Loucy (cell line): Measurements from ENCODE around the gene M1AP.

Experiments
- H2AFZ ChIP-seq: fragments of 200-600 bp; sonication (generic); 2 replicates; pipeline ENCODE4 v1.6.0; 2016; ENCODE audit warnings: antibody characterized with exemption, mild to moderate bottlenecking, low read length, moderate library complexity
- H3F3A ChIP-seq: fragments of 200-600 bp; 2 replicates; pipeline ENCODE4 v1.6.0; 2016; ENCODE audit warnings: antibody characterized with exemption, low read depth, mild to moderate bottlenecking
- H3K27me3 ChIP-seq: fragments of 200-600 bp; sonication (generic); 2 replicates; pipeline ENCODE4 v1.6.1; 2014; ENCODE audit warnings: low read length, mild to moderate bottlenecking; ENCODE audit not compliant: insufficient read depth, poor library complexity, severe bottlenecking
- H3K36me3 ChIP-seq: fragments of 200-600 bp; sonication (generic); 2 replicates; pipeline ENCODE4 v1.6.1; 2016; ENCODE audit warnings: low read length; ENCODE audit not compliant: insufficient read depth
- H3K4me1 ChIP-seq: fragments of 200-600 bp; sonication (generic); 2 replicates; pipeline ENCODE4 v1.5.1; 2014; ENCODE audit warnings: low read length, mild to moderate bottlenecking; ENCODE audit not compliant: insufficient read depth, poor library complexity, severe bottlenecking
- H3K4me2 ChIP-seq: fragments of 200-600 bp; sonication (generic); 2 replicates; pipeline ENCODE4 v1.6.0; 2014; ENCODE audit warnings: antibody characterized with exemption, low read length, low read depth, mild to moderate bottlenecking; ENCODE audit not compliant: poor library complexity, severe bottlenecking
- H3K4me3 ChIP-seq: fragments of 200-600 bp; sonication (generic); 2 replicates; pipeline ENCODE4 v1.5.1; 2014; ENCODE audit warnings: low read length, mild to moderate bottlenecking, mixed read lengths; ENCODE audit not compliant: poor library complexity, severe bottlenecking
- H3K79me2 ChIP-seq: fragments of 200-600 bp; sonication (generic); 2 replicates; pipeline ENCODE4 v1.6.1; 2014; ENCODE audit warnings: low read length; ENCODE audit not compliant: insufficient read depth
- H3K9ac ChIP-seq: fragments of 200-600 bp; sonication (generic); 2 replicates; pipeline ENCODE4 v1.6.0; 2014; ENCODE audit warnings: mild to moderate bottlenecking, low read depth, low read length, moderate library complexity; ENCODE audit not compliant: poor library complexity, severe bottlenecking
- H3K9me2 ChIP-seq: fragments of 200-600 bp; sonication (generic); replicated peaks from 2 replicates; pipeline ENCODE4 v1.6.1; 2016; ENCODE audit warnings: low read depth, low read length, mixed read lengths
- H3K9me3 ChIP-seq: fragments of 200-600 bp; sonication (generic); 2 replicates; pipeline ENCODE4 v1.6.1; 2014; ENCODE audit warnings: mild to moderate bottlenecking, antibody characterized with exemption, low read length, low read depth; ENCODE audit not compliant: insufficient read depth
- H4K20me1 ChIP-seq: fragments of 200-600 bp; sonication (generic); 2 replicates; pipeline ENCODE4 v1.6.0; 2014; ENCODE audit warnings: antibody characterized with exemption, low read length, mild to moderate bottlenecking; ENCODE audit not compliant: insufficient read depth, poor library complexity, severe bottlenecking
- EZH2phosphoT487 ChIP-seq: fragments of 200-600 bp; IDR thresholded peaks from 2 replicates; pipeline ENCODE4 v1.6.1; 2018; ENCODE audit warnings: antibody characterized with exemption, mild to moderate bottlenecking, moderate library complexity, borderline replicate concordance
- TF ChIP-seq, protein P1 (sequence below): fragments of 200-600 bp; sonication (generic); conservative IDR thresholded peaks from 2 replicates; pipeline ENCODE4 v1.5.1; 2014; ENCODE audit warnings: mild to moderate bottlenecking, antibody characterized with exemption, low read length

M1AP gene

GRCh38 chr2:74532222-74532621, 115.9 kb downstream of the M1AP start:
- peak overlapping the region; percentile 93 for H3K9ac ChIP-seq
- peak overlapping the region; percentile 100 for H3K4me3 ChIP-seq
- no peak overlapping the region for H2AFZ ChIP-seq
- no peaks in the 10 kb centered on the region for H3K9me2 ChIP-seq
- H3K9me3 ChIP-seq: no peaks in the 10 kb centered on the region
- peaks cover 22% of the 10 kb centered on the region for H4K20me1 ChIP-seq
- peak overlapping the region; percentile 100 for H3K4me2 ChIP-seq
- H3K79me2 ChIP-seq: peaks cover 46% of the 10 kb centered on the region
- no peaks in the 10 kb centered on the region for H3F3A ChIP-seq
- TF ChIP-seq, protein P1, sequence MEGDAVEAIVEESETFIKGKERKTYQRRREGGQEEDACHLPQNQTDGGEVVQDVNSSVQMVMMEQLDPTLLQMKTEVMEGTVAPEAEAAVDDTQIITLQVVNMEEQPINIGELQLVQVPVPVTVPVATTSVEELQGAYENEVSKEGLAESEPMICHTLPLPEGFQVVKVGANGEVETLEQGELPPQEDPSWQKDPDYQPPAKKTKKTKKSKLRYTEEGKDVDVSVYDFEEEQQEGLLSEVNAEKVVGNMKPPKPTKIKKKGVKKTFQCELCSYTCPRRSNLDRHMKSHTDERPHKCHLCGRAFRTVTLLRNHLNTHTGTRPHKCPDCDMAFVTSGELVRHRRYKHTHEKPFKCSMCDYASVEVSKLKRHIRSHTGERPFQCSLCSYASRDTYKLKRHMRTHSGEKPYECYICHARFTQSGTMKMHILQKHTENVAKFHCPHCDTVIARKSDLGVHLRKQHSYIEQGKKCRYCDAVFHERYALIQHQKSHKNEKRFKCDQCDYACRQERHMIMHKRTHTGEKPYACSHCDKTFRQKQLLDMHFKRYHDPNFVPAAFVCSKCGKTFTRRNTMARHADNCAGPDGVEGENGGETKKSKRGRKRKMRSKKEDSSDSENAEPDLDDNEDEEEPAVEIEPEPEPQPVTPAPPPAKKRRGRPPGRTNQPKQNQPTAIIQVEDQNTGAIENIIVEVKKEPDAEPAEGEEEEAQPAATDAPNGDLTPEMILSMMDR: peak; percentile 61
- TF ChIP-seq EZH2phosphoT487: no peak
- peaks cover 4% of the 10 kb centered on the region for H3K27me3 ChIP-seq
- H3K36me3 ChIP-seq: peaks cover 6% of the 10 kb centered on the region; the same call in 1 of the 2 replicates
- H3K4me1 ChIP-seq: peaks cover 30% of the 10 kb centered on the region

DNA sequence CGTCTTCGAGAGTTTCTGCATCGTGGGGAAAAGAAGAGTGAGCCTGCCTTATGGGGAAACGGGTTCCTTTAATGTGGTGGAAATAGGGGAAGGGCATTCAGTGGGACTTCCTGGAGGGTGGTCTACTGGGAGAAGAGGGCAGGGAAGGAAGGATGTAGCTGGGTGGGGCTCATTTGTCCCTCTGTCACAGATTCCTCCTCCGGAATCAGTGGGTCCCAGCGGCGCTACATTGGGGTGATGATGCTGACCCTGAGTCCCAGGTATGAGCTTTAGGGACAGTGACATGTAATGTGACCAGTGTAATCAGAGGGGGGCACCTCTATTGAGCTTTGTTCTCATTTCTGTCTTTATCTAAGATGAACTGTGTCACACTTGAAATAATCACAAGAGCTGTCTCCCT, 116.5 kb downstream of the M1AP start:
- peaks cover 11% of the 10 kb centered on the region; the same call in 1 of the 2 replicates for H3K36me3 ChIP-seq
- H3K9ac ChIP-seq: peak overlapping the region; percentile 93
- H3K9me2 ChIP-seq: no peaks in the 10 kb centered on the region
- peaks cover 35% of the 10 kb centered on the region for H3K4me1 ChIP-seq
- TF ChIP-seq, protein P1: no peak
- no peak for TF ChIP-seq EZH2phosphoT487
- 0 out of 2 replicates have a peak, but pooled peaks cover 1% of the 10 kb centered on the region for H3F3A ChIP-seq
- peaks cover 52% of the 10 kb centered on the region for H3K79me2 ChIP-seq
- H3K9me3 ChIP-seq: no peaks in the 10 kb centered on the region
- peak overlapping the region; percentile 100 for H3K4me3 ChIP-seq
- no peak overlapping the region for H2AFZ ChIP-seq
- H3K27me3 ChIP-seq: peaks cover 4% of the 10 kb centered on the region
- peak overlapping the region; percentile 100 for H3K4me2 ChIP-seq
- peaks cover 22% of the 10 kb centered on the region for H4K20me1 ChIP-seq

GRCh38 chr2:74530239-74531187, 117.6 kb downstream of the M1AP start:
- no peaks in the 10 kb centered on the region for H3K9me2 ChIP-seq
- peaks cover 20% of the 10 kb centered on the region; the same call in 1 of the 2 replicates for H3K36me3 ChIP-seq
- 0 out of 2 replicates have a peak, but pooled peaks cover 3% of the 10 kb centered on the region for H3F3A ChIP-seq
- H3K4me1 ChIP-seq: peaks cover 35% of the 10 kb centered on the region
- peak overlapping the region; percentile 93 for H3K9ac ChIP-seq
- H3K27me3 ChIP-seq: peaks cover 4% of the 10 kb centered on the region
- peak overlapping the region; percentile 92 for H2AFZ ChIP-seq
- peak overlapping the region; percentile 100 for H3K4me2 ChIP-seq
- TF ChIP-seq, protein P1: no peak
- no peak for TF ChIP-seq EZH2phosphoT487
- H3K79me2 ChIP-seq: peaks cover 53% of the 10 kb centered on the region
- peak overlapping the region; percentile 100 for H3K4me3 ChIP-seq
- H3K9me3 ChIP-seq: no peaks in the 10 kb centered on the region
- peaks cover 22% of the 10 kb centered on the region for H4K20me1 ChIP-seq
